HG03064 (cell line): ENCODE results near the gene TFF2.

Experiments used
- ATAC-seq: cut with Tn5 transposase; IDR thresholded peaks from one replicate; pipeline ENCODE4 v1.9.1; 2021; ENCODE audit warnings: low read depth; ENCODE audit not compliant: unreplicated experiment

TFF2 gene, protein sequence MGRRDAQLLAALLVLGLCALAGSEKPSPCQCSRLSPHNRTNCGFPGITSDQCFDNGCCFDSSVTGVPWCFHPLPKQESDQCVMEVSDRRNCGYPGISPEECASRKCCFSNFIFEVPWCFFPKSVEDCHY

DNA sequence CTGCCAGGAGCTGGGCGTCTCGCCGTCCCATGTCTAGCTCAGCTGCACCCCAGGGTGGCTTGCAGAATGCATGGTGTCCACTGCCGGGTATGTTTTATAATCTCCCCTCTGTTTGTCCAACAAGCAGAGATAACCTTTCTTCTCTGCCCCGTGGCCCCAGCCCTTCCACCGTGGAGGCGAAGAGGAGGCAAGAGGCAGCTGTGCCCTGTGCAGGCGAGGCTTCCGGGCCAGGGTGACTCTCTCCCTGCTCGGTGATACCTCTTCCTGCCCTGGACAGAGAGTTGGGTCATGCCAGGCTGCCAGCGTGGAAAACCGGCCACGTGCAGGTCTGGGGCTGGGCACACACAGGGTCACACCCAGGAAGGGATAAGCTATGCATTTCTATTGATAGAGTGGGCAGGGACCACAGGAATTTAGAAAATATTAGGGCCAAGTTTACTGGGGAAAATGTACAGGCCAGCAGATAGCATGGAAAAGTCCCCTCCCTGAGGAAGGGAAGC, at the start of gene TFF2:
TSS of gene TFF2 (minus strand) at position 68 of the 500 bp plus-strand sequence. CDS start at position 31, 37 bp downstream.
- no peak for ATAC-seq

DNA sequence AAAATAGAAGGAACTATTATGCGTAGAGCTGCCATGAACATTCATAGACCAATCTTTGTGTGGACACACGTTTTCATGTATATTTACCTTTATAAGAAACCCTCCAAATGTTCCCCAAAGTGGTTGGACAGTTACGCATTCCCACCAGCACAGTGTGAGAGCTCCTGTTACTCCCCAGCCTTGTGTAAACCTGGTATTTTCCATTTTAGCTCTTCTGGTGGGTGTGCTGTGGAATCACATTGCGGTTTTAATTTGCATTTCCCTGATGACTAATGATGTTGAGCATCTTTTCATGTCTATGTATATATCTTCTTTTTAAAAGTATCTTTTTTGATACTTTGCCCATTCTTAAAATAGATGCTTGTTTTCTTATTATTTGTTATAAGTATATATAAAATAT, 49.7 kb upstream of the TFF2 start:
- ATAC-seq, result no peak

DNA sequence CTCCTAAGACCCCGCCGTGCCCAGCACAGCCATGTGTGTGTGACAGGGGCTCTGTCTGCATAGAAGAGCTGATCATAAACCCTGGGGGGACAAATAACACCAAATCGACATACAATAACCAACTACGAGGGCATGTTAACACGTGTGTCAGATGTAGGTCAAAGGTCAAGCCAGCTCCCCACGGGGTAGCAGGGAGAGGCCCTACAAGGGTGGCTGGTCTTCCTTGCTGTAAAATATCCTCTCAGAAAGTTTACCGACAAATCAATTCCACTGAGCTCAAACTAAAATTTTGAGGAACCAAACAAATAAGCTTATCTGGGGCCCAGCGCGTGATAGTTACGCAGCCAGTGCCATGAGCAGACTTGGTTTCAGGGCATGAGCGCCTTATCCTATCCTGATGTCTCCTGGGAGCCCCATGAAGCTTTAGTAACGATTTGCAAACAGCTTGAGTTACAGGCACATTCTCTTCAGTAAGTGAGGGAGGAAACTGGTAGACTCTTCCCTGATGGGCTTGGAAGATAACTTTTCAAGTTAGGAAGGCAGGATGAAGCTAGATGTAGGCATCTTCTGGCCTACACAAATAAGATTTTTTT, 47.7 kb upstream of the TFF2 start:
- no peak for ATAC-seq

DNA sequence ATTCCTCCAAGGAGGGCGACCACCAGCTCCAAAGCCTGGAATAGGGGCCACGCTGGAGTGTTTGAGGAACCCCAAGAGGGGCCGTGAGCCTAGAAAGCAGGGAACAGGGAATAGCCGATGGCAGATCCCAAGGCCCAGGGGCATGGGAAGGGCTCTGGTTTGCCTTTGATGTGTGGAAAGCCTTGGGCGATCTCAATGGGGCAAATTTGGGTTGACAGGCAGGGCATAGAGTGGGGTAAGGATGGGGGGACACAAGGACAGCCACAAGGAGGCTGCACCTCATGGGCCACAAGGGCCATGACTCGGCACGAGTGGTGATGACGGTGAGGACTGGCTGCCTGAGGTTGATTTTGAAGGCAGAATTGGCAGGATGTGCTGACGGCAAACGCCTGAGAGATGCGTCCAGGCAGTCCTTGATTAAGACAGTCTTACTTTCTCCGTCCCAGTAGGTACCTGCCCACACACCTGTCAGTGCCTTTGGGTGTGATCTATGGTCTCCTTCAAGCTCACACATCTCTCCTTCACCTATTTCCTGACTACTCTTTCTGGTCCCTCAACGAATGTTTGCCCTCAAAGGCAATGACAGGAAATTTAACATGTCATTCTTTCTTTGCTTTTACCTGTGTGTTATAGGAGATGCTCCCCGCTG, 47.1 kb upstream of the TFF2 start:
- ATAC-seq, result no peak

DNA sequence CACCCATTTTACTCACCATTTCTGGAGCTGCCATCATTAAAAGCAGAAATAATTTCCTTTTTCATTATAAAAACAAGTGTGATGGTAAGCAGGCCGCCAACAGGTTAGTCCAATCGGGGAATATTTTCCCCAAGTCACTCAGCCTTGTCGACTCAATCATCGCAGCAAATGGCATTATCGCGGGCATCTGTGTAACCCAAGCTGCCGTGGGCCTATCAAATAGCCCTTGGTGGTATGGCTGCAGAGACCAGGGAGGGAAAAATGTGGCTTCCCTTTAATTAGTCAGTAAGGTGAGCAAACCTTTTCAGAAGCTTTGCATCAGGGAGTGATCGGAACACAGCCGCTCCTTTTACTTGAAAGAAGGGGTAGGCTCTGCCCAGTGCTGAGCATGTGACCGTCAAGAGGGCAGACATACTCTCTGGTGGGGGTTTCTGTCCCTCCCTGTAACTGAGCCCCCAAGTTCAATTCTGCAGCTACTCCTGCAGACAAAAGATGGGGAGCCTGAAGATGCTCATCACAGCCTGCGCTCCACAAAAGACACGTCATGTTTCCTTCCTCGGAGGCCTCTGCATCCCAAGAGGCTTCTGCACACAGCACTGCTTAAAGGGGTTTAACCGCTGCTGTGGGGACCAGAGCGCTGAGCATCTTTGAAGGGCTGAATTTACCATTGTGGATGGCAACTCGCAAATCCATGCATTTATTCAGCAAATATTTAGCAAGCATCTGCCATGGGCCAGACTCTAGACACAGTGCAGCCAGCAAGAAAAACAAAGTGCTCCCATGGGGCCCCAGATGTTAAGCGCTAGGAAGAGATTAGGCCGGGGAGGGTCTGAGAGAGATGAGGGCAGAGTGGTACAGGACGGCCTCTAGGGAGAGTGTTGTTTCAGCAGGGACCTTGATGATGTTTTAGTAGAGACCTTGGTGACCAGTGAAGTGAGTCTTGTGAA, 46.3 kb upstream of the TFF2 start:
- no peak for ATAC-seq

DNA sequence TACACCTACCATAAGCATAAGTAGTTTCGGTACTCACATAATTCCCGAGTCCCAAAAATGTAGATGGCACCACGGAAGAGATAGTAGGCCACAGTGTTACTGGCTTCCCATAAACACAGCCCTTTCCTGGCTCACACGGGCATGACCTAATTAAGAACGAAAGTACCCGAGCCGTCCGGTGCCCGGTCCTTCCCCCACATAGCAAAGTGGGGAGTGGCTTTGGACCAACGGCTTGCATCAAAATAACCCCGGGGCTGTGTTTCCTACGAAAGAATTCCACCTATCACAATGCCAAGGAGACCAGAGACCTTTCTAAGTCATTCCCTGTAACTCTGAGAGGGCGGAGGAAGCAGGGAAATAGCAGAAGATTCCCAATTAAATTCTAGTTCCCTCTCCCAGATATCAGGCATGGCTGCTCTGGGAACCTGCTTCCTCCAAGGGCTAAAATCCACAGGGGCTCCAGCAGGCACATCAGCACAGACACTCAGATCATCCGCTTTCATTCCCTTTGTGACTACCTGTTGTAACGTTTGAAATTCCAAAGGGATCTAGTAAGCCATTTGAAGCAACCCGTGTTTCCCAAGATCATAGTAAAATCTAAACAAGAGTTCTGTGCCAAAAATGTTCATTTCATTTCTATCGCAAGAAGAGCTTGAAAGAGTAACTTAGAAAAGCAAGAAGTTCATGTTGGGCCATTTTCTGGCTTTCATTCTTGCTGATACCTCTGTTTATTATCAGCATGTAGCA, 45.3 kb upstream of the TFF2 start, which contains the start of gene TMPRSS3:
TSS of gene TMPRSS3 (minus strand) at position 148 of the 747 bp plus-strand sequence. CDS start 635 bp downstream, outside the sequence.
- no peak for ATAC-seq

DNA sequence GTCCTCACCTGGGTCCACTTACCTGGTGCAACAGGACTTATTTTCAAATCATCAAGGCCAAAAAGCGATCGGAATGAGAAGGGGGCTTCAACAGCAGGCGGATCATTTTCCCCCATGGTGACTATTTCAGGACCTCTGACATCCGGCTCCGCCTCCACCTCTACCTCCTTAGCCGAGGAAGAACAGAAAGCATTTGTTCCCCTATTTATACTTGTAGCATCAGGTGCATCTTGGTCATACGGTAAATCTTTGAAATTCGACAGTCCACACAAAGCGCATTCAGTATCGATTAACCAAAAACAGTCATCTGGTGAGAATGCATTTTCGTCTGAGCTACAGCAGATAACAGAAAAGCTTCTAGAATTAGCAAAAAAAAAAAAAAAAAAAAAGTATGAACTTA, 44.5 kb upstream of the TFF2 start:
- ATAC-seq, result no peak

DNA sequence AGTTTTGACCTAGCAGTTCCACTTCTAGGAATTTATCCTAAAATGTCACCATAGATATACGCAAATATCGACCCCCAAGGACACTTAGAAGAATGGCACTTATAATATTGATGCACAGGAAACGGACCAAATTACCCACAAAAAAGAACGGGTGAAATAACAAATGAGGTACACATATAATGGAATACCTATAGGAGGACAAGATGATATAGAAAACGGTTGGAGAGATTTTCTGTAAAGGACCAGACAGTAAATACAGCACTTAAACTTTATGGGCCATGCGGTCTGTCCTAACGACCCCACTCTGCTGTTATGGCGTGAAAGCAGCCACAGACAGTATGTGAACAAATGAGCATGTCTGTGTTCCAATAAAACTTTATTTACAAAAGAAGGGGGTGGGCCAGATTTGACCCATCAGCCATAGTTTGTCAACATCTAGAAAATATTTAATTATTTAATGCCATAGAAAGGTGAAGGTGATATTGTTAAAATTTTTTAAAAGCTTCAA, 42.7 kb upstream of the TFF2 start:
- no peak for ATAC-seq

DNA sequence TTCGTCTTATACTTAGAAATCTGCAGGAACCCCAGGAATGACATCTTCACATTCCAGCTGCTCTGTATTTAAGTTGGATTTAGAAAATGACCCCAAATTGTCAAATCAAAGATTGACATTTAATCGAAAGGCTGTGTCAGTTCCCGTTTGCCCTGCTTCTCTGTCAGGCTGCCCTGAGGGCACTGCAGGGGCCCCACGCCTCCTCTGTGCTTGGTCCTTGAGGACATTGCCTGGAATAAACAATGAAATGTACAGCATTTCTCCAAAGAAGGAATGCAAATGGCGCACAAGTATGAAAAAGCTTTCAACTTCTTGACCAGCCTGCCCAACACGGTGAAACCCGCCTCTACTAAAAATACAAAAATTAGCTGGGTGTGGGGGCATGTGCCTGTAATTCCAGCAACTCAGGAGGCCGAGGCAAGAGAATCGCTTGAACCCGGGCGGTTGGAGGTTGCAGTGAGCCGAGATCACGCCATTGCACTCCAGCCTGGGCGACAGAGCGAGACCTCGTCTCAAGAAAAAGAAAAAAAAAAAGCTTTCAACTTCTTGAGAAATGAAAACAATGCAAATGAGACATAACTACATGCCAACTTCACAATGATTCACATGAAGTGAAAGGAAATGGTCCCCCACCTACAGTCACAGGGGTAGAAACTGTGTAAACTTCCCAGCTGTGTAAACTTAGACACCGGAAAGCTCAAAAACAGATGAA, 42.1 kb upstream of the TFF2 start:
- ATAC-seq, result no peak

DNA sequence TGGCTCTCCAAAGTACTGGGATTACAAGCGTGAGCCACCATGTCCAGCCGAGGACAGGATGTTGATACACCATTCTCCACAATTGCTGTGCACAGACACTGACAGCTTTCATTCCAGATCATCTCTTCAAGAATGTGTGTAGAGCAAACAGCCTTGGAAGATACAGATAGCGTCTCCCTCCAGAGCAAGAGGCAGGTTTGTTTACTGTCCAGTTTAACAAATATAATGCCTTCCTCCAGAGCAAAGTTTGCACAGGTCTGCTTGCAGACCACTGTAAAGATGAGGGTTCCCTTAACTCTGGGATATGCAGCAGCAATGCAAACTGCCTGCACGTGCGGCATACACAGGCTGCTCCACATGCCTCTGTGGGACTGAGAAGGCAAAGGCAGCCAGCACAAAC, 40.5 kb upstream of the TFF2 start:
- no peak for ATAC-seq

DNA sequence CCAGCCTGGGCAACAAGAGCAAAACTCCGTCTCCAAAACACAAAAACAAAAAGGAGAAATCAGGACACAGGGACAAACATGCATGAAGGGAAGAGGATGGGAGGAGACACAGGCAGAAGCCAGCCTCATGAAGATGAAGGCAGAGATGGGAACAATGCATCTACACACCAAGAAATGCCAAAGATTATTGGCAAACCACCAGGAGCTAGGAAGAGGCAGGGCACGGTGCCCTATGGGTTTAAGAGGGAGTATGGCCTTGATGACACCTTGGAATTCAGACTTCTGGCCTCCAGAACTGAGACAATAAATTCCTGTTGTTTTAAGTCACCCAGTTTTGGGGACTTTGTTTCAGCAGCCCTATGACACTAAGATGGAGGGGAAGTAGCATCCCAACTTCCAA, 39.9 kb upstream of the TFF2 start:
- ATAC-seq, result no peak

DNA sequence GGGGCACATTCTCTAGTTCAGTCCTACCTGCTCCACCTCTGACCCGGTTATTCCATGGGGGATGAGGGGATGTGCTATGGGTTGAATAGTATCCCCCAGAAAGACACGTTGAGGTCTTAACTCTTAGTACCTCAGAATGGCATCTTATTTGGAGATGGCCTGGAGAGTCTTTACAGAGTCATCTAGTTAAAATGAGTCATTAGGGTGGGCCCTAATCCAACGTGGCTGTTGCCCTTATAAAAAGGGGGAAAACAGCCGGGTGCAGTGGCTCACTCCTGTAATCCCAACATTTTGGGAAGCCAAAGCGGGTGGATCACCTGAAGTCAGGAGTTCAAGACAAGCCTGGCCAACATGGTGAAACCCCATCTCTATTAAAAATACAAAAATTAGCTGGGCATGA, 39.4 kb upstream of the TFF2 start:
- no peak for ATAC-seq

DNA sequence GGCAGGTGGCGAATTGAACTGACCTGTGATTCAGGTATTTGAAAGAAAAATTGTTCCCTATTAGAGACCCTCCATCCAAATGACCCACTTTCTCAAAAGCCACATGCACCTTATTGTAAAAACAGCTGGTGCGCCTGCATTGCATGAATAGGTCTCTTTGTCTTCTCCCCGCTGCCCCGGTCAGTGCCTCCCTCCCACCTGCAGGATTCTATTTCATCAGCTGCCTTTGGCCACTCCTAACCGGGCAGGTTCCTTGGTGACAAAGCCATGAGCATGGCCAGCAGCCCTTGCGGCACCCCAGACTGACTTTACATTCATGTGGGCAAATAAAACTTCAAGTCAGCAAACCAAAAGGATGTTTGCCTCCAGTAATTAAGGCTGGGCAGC, 38.6 kb upstream of the TFF2 start:
- no peak for ATAC-seq

DNA sequence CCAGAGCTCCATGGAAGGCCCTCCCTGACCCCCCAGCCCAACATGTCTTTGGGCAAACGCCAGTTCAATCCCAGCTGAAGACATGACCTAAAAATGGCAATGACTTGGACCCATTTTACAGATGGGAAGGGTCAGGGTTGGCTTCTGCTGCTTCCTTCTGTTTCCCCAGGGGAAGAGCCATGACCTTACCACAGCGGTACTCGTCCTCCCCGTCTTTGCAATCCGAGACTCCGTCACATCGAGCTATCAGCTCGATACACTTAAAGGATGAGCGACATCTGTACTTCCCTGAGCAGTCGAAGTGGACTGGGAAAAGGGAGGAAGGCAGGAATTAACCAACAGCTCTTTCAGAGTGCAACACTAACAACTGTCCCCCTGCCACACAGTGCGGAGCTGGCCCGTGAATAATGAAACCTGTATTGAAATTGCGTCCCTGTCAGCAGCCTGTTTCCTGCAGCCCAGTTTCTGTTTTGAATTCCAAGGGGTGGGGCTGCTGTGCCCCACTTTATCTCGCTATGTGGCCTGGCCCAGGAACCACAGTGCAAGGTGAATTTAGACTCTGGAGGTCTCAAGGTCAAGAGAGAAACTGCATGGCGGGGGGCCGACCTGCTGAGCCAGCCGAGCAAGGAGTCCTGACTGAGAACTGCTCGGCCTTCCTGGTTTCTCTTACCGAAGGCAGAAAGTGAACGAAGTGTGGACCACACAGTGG, 38.1 kb upstream of the TFF2 start:
- ATAC-seq, result no peak

DNA sequence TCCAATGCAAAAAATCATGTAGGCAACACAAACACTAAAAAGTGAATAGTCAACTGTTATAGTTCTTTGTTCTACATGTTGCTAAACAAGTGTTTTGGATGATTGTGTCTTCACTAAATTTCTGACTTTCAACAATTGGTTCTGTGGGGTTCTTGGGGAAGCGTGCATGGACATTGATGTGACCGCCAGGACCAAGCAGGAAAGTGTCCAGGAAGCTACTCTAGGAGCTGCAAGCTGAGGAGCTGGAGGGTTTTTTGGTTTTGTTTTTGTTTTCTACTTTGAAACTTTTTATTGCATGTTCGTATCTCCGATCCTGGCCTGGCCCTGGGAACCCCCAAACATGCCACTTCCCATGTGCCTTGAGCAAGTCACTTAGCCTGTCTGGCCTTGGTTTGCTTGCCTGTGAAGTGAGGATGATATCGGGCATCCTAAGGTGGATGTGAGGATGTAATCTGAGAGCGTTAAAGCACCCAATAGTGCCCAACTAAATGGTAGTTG, 37.1 kb upstream of the TFF2 start:
- no peak for ATAC-seq

DNA sequence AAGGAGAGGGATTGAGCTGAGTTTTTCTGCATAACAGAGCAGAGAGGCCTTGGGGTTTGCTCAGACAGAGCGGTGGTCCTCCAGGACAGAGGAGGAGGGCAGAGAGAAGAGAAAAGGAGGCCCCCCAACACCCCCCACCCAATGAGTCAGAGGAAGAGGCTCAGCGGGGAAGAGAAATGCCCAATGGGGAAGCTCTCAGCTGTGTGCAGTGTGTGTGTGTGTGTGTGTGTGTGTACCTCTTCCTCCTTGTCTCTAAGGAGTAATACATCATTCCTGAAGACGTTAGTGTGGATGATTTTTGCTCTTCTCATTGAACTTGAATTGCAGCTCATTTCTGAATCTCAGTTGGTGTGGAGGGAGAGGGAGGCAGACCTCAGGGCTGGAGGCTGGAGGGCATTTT, 36.4 kb upstream of the TFF2 start:
- ATAC-seq, result no peak

DNA sequence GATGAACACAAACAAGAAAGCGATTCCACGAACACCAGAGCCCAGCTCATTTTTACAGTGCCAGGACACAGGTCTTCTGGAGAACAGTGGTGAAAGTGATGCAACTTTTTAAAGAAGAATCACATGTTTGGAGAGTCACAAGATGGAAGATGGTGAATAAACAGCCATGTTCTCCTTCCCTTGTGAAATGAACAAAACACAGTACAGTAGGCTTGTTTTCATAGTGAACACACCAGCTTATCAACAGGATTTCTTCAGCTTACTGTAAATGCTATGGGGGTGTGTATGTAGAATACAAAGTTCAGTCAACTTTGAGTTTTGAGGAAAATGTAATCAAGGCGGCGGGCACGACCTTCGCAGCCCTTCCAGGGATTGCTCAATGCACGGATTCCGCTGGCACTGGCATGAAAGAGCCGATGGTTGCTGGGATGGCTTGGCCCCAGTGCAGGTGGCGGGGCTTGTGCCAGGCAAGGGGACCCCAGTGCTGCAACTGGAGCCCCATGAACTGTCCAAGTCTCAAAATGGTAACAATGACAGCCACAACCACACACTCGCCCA, 35.3 kb upstream of the TFF2 start:
- no peak for ATAC-seq

DNA sequence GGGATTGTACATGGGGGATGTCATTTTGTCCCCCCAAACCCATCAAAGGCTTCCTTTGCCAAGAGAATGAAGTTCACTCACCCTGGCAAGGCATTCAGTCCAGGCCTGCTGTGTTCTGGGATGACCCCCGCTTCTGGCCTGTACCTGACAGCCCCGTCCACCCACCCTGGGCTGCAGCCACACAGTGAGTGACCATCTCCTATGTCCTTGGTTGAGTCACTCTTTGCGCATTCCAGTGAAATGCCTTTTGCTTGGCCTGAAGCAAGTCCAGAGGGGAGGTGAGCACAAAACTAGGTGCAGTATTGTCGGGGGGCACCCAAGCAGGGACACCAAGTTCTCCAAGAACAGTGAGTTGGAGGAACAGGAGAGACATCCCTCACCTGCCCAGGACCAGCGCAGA, 34.8 kb upstream of the TFF2 start:
- no peak for ATAC-seq
